C4-2B (cell line): ENCODE data around the gene KCNIP4.

Experiments
- CTCF ChIP-seq: fragments of 450-650 bp; conservative IDR thresholded peaks from 2 replicates; pipeline ENCODE4 v1.5.1; 2017; ENCODE audit warnings: mild to moderate bottlenecking
- ZFX ChIP-seq: fragments of 450-650 bp; IDR thresholded peaks from 2 replicates; pipeline ENCODE4 v1.6.1; 2017

GRCh38 chr4:21709761-21710160, 238.8 kb downstream of the KCNIP4 start:
- TF ChIP-seq CTCF = no peak
- TF ChIP-seq ZFX = no peak
